Erythroblast (primary cell): ENCODE data around the gene GLDC.

Source experiments
- GATA1 ChIP-seq: IDR thresholded peaks from 2 replicates; pipeline ENCODE4 v1.6.1; 2011; ENCODE audit warnings: low read depth, mild to moderate bottlenecking, control low read depth, low read length, moderate library complexity
- POLR2A ChIP-seq: IDR thresholded peaks from 2 replicates; pipeline ENCODE4 v1.6.1; 2011; ENCODE audit warnings: mild to moderate bottlenecking, low read length

GRCh38 chr9:6562201-6562600 lies 83.3 kb downstream of the GLDC start:
- TF ChIP-seq POLR2A = no peak
- no peak for TF ChIP-seq GATA1
